ENCODE results near the gene CNTNAP2.
A peak's percentile ranks its signal among the peaks of the same experiment; 100 is the strongest.

Gene CNTNAP2

DNA sequence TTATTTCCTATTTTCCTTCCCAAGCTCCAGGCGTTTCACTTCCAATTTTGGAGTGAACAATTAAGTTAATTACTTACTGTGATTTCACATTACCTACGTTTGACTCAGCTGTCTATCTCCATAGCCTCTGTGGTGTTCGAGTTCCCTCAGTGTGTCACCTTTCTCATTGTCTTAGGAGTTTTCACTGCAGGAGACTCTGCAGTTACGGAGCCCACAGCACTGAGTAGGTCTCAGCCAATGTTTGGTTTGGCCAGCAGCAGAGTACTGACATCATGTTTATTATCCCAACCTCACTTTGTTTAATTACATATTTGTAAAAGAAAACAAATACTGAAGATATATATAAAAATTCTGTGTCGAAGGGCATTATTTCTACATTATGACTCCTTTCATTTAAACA lies 1123.9 kb downstream of the CNTNAP2 start:
- no peak for DNase-seq (ENCODE audit: low read depth, low spot score)

DNA sequence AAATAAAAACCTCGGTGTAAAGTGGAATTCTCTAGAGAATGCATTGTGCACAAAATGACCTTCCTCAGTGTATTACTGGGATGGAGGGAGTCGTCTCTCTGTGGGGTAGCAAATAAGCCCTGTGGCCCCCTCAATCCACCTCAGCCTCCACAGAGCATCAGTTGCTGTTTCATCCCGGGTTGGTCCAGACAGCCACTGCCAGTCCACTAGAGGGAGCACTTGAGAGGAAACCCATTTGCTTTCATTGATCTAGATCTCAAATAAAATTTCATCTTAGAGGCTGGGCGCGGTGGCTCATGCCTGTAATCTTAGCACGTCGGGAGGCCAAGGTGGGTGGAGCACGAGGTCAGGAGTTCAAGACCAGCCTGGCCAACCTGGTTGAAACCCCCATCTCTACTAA lies 1128.7 kb downstream of the CNTNAP2 start:
- DNase-seq (ENCODE audit: low read depth, low spot score) = peak; percentile 33

DNA sequence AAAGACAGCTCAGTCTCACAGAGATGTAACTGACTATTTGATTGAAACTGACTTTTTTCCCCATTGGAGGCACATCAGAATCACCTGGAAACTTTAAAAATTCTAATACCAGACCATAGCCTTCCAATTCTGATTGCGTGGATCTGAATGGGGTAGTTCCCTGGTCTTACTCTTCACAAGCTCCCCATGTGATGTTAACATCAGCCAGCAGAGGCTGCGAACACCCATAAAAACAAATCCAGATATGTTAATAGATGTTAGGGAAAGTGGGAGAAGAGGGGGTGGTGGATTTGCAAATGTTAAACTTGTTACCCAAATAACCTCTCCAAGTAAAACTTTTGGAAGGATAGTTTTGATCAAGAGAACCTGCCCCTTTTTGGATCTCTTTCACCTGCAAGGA lies 1133.4 kb downstream of the CNTNAP2 start:
- no peak for DNase-seq (ENCODE audit: low read depth, low spot score)

DNA sequence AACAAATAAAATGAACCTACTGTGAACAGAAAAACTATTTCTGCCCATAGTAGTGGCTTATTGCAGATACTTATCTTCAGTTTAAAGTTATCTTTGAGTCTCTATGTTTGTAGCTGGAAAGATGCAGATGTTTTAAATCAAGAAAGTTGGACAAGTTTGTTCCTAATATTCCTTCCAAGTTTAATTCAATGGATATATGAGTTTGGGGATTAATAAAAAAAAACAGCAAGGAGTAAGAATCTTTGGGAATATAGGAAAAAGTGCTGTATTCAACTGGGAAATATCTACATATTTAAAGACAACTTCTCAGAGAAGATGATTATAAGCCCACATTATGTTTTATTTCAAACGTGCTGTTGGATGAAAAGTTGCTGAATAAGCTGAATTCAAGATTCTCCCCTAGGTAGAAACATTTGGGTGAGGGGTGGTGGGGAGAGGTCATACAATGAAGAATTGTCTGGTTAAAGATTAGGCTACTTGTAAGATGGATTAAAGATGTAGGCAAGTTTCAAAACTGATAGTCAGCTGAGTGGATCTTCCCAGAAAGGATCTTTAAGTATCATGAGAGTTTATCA lies 1135.2 kb downstream of the CNTNAP2 start:
- DNase-seq (ENCODE audit: low read depth, low spot score) = no peak

DNA sequence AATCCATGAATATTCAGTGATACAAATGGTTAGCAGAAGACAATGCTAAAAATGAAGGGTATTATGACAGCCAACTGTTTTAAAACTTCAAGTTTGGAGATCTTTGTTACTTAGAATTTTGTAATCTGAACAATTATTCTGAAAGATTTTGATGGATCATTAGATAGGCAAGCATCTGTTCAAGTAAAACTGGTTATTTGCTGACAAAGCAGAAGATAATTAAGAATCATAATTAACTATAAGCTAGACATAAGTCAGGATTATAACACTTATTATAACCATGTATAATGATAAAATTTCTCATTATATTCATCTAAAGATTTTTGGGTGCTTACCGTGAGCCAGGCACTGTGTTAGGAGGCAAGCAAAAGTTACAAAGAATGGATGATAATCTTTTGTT lies 1145.1 kb downstream of the CNTNAP2 start:
- DNase-seq (ENCODE audit: low read depth, low spot score) = no peak

DNA sequence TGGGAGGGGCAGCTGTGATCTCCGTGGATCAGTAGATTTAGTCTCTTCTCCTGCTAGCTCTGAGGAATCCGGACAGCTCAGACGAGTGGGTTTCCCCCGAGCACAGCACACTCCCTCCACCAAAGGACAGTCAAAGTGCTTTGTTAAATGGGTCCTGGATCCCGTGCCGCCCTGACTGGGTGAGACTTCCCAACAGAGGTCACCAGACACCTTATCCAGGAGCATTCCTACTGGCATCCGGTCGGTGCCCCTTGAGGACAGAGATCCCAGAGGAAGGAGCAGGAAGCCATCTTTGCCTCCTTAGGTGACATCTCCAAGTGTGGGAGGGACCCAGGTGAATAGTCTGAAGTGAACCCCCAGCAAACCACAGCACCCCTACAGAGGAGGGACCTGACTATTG lies 1148.9 kb downstream of the CNTNAP2 start:
- no peak for DNase-seq (ENCODE audit: low read depth, low spot score)

DNA sequence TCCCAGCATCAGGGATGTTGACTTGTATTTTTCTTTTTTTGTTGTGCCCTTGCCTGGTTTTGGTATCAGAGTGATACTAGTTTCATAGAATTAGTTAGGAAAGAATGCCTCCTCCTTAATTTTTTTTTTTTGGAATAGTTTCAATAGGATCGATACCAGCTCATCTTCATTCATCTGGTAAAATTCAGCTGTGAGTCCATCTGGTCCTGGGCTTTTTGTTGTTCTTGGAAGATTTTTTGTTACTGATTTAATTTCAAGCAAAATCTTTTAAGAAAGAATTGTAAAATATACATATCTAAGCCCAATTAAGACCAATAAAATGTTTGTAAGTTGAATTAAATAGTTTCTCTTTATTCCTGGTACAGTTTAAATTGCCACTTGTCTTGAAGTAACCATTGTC lies 1159.5 kb downstream of the CNTNAP2 start:
- DNase-seq (ENCODE audit: low read depth, low spot score) = no peak

DNA sequence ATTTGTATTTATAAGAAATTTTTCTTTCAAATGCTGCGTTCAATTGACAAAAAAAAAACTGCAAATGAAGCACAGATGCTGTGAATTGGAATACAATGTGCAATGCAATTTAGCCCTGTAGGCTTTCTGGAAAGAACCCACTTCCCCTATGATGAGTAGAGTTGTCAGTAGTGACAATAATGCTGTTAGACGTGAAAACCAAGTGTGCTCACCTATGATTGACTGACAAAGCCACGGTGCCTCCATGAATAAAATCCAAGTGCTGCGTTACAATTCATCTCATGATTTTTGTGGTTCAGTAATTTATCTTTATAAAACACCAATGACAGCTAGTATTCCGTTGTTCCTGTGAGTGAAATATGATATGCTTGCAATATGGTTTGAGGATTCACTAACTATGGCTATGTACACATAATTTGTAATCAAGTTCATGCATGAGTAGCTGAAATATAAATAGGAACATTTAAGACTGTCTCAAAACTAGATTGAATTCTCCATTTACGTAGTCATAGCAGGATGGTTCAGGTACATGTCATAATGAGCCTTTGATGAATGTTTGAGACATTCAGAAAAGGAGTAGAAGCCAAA lies 1160.3 kb downstream of the CNTNAP2 start:
- DNase-seq (ENCODE audit: low read depth, low spot score) = no peak

DNA sequence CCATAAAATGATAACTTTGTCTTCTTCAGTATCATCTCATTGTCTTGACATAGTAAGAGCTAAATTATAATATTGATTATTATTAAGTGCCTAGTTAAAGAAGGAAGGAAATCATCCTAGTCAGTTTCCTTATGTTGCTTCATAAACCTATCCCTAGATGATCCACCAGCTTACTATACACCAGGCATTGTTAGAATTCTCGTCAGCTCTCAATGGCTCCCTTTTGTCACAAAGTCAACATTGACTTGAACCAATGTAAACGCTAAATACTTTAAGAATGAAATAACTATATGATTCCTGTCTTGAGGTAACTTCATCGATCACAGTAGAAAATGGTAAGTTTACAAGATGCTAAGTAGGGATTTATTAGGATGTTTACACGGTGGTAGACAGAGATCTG lies 1162.9 kb downstream of the CNTNAP2 start:
- DNase-seq (ENCODE audit: low read depth, low spot score) = no peak

DNA sequence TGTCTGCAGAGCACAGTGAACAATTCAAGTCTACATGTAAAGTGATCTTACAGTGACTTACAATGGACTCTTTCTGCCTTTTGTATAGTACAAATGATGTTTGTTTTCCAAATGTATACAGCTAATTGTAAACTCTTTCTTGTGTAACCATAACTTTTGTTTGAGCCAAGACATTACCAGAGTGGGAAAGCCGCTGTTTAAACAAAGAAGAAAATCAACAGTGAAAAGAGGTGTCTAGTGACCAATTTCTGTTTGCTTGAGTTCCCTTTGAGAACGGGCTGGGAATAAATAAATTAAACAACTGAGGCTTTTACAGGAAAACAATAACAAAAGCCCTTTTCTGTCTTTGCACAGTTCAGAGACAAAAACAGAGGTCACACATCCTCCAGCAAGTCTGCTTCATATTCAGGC lies 1163.4 kb downstream of the CNTNAP2 start:
- no peak for DNase-seq (ENCODE audit: low read depth, low spot score)

DNA sequence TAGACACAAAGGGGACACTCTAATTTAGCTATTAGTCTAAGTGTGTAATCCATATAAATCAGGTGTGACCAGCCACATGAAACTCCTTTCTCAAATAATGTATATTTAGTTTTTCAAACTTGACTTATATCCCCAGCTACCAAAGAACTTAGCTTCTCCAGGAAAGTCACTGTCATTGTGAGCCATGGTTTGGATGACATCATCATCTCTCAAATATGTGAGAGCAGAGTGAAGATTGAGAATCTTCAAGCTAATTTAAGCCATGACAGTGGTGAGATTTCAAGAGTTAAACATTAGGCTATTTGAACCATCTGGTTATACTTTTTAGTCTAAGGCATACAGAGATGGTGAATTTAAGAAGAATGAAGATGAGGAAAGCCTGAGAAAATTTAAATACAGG lies 1165.6 kb downstream of the CNTNAP2 start:
- DNase-seq (ENCODE audit: low read depth, low spot score) = no peak

DNA sequence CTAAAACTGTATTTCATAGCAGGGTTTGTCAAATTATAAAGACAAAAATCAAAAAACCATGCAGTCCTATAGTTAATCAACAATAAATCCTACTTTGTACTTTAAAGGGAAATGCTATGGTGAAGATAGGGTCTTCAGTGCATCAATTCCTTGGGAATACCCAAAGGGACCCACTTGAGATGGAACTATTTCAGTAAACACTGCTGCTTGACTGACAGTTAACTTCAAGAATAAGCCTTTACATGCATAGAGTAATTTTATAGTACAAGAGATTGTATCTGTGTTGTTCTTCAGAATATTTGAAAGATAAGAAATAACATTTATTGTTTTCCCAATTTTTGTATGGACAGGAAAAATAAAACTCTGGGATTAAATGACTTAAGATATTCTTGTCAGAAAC lies 1179.6 kb downstream of the CNTNAP2 start:
- no peak for DNase-seq (ENCODE audit: low read depth, low spot score)

DNA sequence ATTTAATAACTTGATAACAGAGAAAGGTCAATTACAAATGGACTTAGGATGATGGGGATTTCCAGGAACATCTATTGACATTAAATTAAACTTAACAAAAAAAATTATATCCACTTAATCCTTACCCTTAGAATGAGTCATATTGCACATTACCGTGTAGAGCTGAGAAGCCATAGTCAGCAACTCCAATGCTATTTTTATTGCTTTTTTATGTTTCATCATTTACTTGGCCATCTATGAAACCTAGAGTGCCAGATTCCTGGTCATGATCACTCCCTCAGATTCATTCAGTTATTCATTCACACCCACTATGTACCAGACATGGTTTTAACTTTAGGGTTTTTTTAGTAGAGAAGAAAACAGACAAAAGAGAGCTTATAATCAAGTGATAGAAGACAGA lies 1180.4 kb downstream of the CNTNAP2 start:
- DNase-seq (ENCODE audit: low read depth, low spot score) = no peak

DNA sequence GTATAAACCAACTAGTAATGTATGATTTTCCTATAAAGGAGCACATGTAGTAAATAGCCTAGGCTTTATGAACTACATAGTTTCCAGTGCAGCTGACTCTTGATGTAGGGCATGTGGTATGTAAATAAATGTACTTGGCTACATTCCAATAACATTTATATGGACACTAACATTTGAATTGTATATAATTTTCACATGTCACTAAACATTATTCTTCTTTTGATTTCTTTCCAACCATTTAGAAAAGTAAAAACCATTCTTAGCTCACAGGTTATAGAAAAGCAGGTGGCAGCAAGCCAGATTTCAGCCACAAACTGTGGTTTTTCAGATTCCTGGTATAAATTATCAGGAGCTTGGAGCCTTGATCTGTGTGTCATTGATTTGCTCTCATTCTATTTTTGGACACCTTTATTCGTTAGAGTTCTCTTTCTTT lies 1182.0 kb downstream of the CNTNAP2 start:
- no peak for DNase-seq (ENCODE audit: low read depth, low spot score)

DNA sequence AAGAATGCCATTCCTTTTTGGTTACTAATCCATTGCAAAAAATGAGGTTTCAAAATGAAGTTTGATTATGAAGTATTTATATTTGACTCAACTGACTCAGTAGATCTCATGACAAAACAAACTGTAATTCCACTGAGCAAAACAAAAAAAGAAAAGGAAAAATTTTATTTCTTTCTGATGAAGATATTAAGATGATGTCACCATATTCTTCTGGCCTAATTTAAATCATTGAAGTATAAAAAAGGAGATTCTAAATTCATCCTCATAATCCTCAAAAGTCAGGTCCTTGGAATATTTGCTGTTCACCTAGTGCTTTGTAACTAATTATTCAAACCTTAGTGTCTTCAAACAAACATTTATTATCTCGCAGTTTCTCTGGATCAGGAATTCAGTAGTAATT lies 1183.7 kb downstream of the CNTNAP2 start:
- no peak for DNase-seq (ENCODE audit: low read depth, low spot score)

DNA sequence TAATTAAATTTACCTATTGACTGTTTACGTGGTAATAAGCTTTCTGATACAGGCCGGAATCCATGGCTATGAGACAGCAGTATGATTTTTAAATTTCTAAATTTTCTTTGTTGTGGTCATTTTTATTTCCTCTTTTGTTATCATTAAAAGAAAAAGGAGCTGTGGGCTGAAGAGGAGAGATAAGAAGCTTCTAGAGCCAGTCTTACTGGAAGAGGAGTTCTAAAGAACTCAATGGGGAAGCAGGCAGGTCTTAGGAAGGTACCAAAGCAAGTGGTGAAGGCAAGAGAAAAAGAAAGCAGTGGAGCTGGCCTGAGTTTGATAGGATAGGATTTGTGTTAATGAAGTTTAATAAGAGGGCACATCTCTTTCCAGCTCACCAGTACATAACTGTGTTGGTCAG lies 1187.8 kb downstream of the CNTNAP2 start:
- DNase-seq (ENCODE audit: low read depth, low spot score) = no peak

DNA sequence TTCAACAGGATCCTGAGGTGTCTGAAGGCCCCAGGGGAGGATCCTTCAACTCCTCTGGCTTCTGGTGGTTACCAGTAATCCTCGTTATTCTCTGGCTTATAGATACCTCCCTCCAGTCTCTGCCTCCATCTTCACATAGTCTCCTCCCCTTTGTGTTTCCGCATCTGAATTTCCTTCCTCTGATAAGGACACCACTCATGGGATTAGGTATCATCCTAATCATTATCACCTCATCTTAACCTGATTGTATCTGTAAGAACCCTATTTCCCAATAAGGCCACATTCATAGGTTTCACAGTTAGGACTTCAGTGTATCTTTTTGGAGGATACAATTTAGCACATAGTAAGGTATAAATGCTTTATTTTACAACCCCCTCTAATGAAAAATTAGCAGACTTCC lies 1189.2 kb downstream of the CNTNAP2 start:
- no peak for DNase-seq (ENCODE audit: low read depth, low spot score)

DNA sequence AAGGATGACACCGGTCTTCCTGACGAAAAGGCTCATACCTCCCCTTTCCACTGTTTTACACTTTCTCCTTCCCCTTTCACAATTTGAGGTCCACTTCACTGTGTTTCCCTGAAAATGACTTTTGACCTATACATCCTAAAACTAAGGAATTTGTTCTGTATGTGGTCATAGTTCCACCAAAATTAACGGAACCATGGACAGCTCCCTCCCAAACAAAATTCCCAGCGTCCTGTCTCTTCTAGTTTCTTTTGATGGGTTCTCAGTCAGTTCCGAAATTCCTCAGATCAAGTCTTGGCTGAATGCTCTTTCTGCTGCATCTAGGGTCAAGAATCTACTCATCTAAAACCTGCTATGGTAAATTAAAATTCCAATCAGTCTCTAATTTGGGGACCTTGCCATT lies 1191.9 kb downstream of the CNTNAP2 start:
- DNase-seq (ENCODE audit: low read depth, low spot score) = no peak

DNA sequence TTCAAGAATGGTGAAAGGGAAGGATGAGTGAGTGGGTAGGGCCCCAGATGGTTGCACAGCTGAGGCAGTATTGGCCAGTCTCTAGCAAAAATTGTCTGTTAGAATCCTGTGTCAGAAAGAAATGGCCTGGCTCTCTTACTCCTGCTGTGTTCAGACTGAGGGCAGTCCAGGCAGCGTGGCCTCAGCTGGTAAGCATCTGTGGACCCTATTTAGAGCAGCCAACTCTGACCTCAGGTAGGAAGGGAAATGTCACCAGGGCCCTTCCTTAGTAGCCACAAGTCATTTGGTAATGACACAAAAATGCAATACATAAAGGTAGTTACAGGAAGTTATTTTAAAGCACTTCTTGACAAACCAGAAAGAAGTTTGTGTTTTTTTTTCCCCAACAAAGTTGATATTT lies 1194.7 kb downstream of the CNTNAP2 start:
- no peak for DNase-seq (ENCODE audit: low read depth, low spot score)

DNA sequence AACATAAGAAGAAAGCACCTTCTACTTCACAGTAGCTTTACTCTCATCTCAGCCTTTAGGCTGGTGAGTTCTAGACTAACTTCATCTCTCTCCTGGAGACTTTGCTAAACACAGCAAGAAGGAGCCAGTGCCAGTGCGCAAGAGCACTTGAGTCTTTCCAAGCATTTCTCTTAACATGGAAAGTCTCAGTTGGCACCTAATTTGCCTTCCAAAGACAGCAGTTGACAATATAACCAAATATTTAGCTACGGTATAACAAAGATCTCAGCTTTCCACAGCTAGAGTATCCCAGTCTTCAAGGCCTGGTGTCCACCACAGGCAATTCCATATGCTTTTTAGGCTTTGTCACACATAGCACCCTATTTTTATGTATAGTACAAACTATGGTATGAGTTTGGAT lies 1204.9 kb downstream of the CNTNAP2 start:
- no peak for DNase-seq (ENCODE audit: low read depth, low spot score)

DNA sequence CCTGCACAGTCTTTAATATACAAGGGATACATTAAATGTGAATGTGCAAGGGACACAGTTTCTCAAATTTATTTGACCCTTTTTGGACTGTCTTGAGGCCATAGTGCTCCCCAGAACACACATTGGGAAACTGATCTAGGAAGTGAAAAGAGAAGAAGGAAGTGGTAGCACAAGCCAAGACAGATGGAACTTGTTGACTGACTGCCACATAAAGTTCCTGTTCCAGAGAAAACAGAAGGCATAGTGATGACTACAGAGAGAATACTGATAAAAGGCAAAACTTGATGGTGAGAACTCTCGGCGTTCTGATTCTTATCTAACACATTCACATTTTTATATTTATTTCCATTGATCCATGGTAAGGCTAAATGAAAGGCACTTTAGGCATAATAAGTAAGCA lies 1216.4 kb downstream of the CNTNAP2 start:
- no peak for DNase-seq (ENCODE audit: low read depth, low spot score)

DNA sequence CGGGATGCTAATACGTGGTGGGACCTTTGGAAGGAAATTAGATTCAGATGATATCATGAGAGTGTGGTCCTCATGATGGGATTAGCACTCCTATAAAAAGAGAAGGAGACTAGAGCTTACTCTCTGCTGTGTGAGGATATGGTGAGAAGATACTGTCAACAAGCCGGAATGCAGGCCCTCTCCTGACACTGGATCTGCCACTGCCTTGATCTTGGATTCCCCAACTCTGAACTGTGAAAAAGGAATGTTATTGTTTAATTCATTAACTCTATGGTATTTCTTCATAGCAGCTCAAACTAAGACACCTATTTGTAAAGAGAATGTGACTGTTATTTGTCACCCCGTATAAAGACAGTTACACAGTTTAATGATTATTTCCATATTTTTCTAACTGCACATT lies 1246.5 kb downstream of the CNTNAP2 start:
- DNase-seq (ENCODE audit: low read depth, low spot score) = no peak

DNA sequence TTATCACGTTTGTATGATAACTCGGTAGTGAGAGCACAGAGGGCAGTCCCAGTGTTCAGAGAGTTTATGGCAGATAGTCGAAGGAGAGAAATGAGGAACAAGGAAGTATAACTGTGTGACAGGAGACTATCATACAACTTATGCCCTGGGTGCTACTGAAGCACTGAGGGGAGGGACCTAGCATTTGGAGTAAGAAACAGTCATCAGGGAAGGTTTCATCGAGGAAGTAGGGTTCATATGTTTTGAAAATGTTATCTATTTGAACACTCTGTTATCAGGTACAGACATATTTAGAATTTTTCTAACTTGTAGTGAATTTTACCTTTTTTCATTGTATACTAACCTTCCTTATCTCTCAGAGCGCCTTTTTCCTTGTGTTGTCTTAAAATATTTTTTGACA lies 1259.6 kb downstream of the CNTNAP2 start:
- no peak for DNase-seq (ENCODE audit: low read depth, low spot score)

DNA sequence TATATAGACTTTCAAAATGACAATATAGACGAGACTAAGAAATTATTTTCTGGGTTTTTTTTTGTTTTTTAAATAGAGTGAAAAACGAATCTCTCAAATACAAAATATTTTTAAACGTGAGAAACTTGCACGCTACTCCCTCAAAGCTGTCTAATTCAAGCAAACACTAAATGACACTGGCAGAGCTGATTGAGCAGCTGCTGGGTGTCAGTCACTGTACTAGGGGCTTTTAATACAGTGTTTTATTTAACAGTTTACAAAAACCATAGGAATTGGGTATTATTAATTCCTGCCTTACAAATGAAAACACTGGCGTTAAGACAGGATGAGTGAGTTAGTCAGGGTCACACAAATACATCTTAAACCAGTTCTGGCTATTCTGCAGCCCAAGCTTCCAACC lies 1264.3 kb downstream of the CNTNAP2 start:
- no peak for DNase-seq (ENCODE audit: low read depth, low spot score)

Measured in iPS DF 19.7 (cell line).